Erythroblast (primary cell): ENCODE measurements around the gene LGALS14.

Source experiments
- GATA1 ChIP-seq: IDR thresholded peaks from 2 replicates; pipeline ENCODE4 v1.6.1; 2011; ENCODE audit warnings: low read depth, mild to moderate bottlenecking, control low read depth, low read length, moderate library complexity
- POLR2A ChIP-seq: IDR thresholded peaks from 2 replicates; pipeline ENCODE4 v1.6.1; 2011; ENCODE audit warnings: mild to moderate bottlenecking, low read length

- TF ChIP-seq POLR2A (no peak), GATA1 (no peak)
These were observed 23.7 kb upstream of the LGALS14 start for GRCh38 chr19:39680593-39680992.
